ENCODE results near the gene REXO4.

Gene REXO4

DNA sequence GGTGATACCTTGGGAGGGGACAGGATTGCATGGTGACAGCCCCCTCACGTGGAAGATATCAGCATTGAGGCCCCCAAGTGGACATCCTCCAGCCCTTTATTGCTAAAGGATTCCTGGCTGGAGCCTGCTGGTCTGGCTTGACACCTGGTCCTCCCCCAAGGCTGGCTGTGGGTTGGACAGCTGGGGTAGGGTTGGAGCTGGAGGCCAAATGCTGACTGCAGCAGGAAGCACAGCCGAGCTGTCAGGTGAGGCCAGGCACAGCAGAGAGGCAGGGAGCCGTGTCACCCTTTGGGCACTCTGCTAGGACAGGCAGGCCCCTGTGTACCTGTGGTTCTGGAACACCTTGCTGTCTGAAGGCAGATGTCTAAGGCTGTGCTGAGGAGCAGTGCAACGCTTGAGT lies 44.2 kb upstream of the REXO4 start:
- DNase-seq (ENCODE audit: low read depth), result no peak
- TF ChIP-seq, protein P1, sequence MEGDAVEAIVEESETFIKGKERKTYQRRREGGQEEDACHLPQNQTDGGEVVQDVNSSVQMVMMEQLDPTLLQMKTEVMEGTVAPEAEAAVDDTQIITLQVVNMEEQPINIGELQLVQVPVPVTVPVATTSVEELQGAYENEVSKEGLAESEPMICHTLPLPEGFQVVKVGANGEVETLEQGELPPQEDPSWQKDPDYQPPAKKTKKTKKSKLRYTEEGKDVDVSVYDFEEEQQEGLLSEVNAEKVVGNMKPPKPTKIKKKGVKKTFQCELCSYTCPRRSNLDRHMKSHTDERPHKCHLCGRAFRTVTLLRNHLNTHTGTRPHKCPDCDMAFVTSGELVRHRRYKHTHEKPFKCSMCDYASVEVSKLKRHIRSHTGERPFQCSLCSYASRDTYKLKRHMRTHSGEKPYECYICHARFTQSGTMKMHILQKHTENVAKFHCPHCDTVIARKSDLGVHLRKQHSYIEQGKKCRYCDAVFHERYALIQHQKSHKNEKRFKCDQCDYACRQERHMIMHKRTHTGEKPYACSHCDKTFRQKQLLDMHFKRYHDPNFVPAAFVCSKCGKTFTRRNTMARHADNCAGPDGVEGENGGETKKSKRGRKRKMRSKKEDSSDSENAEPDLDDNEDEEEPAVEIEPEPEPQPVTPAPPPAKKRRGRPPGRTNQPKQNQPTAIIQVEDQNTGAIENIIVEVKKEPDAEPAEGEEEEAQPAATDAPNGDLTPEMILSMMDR (conservative IDR thresholded peaks at IDR 0.05; ENCODE audit: control insufficient read depth, insufficient read depth, low read depth, low read length), result no peak
- no peak overlapping the region for H3K4me3 ChIP-seq (ENCODE audit: control insufficient read depth, low read depth, low read length)

DNA sequence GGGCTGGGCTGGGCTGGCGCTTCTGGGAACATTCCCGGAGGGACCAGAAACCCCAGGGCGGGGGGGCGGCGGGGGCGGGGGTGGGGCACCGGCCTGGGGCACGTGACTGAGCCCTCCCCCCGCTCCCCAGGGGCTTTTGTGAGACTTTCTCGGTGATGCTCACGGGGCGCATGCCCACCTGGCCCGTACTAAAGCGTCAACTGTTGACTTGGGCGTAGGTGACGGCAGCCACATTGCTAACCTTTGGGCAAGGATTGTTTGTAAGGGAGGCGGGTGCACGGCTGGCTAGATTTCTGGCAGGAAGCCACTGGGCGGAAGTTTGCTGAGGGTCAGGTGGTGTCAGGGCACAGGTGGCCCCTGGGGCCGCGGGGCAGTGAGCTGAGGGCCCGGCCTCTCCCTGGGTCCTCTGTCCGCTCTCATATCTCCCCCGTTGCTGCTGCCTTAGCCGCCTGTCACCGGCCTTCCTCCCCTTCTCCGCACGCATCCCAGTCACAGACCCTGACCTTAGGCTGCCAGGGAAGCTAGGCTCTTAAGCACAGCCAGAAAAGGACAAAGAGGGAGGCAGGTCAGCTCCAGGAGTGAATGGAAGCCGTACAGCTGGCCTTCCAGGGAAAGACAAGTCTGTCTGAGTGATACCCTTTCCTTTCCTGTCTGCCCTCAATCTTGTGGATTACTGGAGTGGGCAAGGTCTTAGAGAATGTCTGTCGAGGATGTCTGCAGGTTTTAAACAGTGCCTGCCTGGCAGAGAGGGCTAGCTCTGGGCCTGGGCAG lies 42.8 kb upstream of the REXO4 start:
- DNase-seq (ENCODE audit: low read depth), result no peak
- TF ChIP-seq, protein P1 (conservative IDR thresholded peaks at IDR 0.05; ENCODE audit: control insufficient read depth, insufficient read depth, low read depth, low read length), result no peak
- peak overlapping the region; percentile 63 for H3K4me3 ChIP-seq (ENCODE audit: control insufficient read depth, low read depth, low read length)

DNA sequence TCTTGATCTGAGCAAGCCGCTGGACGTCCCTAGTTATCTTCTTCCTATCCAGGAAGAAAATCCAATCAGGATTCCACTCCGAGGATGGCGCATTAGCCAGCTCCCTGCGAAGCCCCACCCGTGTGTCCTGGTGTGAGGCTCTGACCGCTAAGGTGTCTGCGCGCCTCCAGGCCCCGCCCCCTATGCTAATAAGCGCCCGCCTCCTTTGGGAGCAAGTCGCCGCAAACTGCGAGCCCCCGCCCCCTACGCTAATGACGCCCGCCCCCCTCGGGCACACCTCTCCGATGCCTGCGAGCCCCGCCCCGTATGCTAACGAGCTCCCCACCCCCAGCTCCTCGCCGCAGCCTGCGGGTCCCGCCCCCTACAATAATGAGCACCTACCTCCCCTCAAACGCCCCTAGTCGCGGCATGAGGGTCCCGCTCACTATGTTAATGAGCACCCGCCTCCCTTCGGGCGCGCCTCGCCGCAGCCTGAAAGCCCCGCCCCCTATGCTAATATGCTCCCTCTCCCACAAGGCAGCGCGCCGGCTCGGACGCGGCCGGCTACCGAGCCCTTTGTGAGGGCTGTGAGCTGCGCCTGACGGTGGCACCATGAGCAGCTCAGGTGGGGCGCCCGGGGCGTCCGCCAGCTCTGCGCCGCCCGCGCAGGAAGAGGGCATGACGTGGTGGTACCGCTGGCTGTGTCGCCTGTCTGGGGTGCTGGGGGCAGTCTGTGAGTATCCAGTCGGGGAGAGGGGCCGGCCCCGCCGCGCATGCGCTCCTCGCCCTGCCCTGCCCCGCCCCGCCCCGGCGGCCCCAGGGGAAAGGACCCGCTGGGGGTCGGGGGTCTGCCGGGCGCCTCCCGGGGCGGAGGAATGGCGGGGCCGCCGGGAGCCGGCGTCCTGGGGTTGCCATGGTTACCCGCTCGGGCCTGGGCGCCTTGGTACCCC lies 41.9 kb upstream of the REXO4 start, which contains the start of gene CACFD1:
TSS of gene CACFD1 (plus strand) at position 503 of the 929 bp plus-strand sequence. CDS start at position 592, 89 bp downstream.
- TF ChIP-seq, protein P1 (conservative IDR thresholded peaks at IDR 0.05; ENCODE audit: control insufficient read depth, insufficient read depth, low read depth, low read length), result no peak
- peak within 1 kb of the TSS; percentile 63 for H3K4me3 ChIP-seq (ENCODE audit: control insufficient read depth, low read depth, low read length)
- DNase-seq (ENCODE audit: low read depth), result peak; percentile 76

DNA sequence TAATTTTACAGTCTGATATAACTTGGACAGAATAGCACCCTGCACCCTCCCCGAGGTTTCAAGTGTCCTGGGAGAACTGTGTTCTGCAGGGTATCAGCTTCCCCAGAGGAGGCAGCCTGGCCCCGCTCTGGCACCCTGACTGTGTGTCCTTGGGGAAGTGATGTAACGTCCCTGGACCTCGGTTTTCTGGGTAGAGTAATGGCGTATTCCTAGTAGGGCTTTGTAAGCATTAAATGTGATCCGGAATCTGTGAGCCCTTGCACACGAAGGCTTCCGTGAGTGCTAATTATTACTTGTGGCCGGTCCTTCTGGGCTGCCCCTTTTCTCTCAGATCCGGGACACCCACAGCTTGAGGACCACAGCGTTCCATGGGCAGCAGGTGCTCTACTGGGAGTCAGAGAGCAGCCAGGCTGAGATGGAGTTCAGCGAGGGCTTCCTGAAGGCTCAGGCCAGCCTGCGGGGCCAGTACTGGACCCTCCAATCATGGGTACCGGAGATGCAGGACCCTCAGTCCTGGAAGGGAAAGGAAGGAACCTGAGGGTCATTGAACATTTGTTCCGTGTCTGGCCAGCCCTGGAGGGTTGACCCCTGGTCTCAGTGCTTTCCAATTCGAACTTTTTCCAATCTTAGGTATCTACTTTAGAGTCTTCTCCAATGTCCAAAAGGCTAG lies 41.0 kb upstream of the REXO4 start:
- TF ChIP-seq, protein P1 (conservative IDR thresholded peaks at IDR 0.05; ENCODE audit: control insufficient read depth, insufficient read depth, low read depth, low read length), result no peak
- DNase-seq (ENCODE audit: low read depth), result no peak
- no peak overlapping the region for H3K4me3 ChIP-seq (ENCODE audit: control insufficient read depth, low read depth, low read length)

DNA sequence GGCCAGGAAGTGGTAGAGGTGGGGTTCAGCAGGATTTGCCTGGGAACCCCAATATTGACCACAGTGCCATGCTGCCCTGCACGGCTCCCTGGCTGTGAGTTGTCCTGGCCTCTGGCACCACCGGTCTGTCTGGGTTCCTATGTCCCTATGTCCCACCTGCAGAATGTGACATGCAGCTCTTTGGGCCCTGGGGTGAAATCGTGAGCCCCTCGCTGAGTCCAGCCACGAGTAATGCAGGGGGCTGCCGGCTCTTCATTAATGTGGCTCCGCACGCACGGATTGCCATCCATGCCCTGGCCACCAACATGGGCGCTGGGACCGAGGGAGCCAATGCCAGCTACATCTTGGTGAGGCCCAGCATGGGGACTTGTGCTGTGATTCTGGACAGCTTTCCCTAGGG lies 39.9 kb upstream of the REXO4 start:
- TF ChIP-seq, protein P1 (conservative IDR thresholded peaks at IDR 0.05; ENCODE audit: control insufficient read depth, insufficient read depth, low read depth, low read length), result no peak
- no peak for DNase-seq (ENCODE audit: low read depth)
- no peak overlapping the region for H3K4me3 ChIP-seq (ENCODE audit: control insufficient read depth, low read depth, low read length)

DNA sequence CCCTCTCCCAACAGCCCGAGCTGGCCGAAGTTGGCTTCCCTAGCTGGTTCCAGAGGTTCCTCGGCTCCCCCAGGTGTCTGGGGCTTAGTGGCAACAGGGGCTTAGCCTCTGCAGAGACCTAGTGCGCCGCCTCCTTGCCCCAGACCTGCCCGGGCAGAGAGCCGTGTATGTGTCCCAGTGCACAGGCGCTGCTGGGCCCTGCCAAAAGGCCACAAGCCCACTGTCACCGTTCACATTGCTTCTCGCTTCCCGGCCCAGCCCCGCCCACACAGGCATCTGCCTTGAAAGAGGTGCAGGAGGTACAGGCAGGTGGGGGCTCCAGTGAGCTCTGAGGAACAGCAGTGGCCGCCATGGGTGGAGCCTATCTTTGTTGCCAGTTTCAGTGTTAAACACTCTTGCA lies 39.4 kb upstream of the REXO4 start:
- no peak overlapping the region for H3K4me3 ChIP-seq (ENCODE audit: control insufficient read depth, low read depth, low read length)
- TF ChIP-seq, protein P1 (conservative IDR thresholded peaks at IDR 0.05; ENCODE audit: control insufficient read depth, insufficient read depth, low read depth, low read length), result no peak
- DNase-seq (ENCODE audit: low read depth), result no peak

Data from fibroblast of mammary gland (primary cell).